CD14-positive monocyte (primary cell): ENCODE results near the gene NARF. TPM values are rescaled to one million over a fixed set of nuclear protein-coding genes. Genes with fewer than 3 reads are reported as not detected.
A peak's percentile ranks its signal among the peaks of the same experiment; 100 is the strongest.

Experiments used
- DNase-seq, 3 donors: peaks; one replicate each; pipeline ENCODE4 v3.0.0-alpha.2; 2011 to 2022
- H2AFZ ChIP-seq: 2 replicates; pipeline ENCODE4 v1.6.0; 2012; ENCODE audit warnings: mild to moderate bottlenecking, low read depth, low read length, inconsistent platforms; ENCODE audit not compliant: insufficient read depth, poor library complexity, severe bottlenecking
- H3K27ac ChIP-seq, 2 donors: 1 replicate in 1 of 2; 2 replicates in 1 of 2; pipeline ENCODE4 v1.5.1; 2012 to 2013; ENCODE audit warnings: low read length in 2 of 2, control low read depth in 1 of 2, inconsistent platforms in 1 of 2, low read depth in 1 of 2, mild to moderate bottlenecking in 1 of 2
- H3K27me3 ChIP-seq, 2 donors: one replicate each; pipeline versions ENCODE4 v1.6.0 to v1.6.1; 2011 to 2013; ENCODE audit warnings: low read length in 2 of 2; ENCODE audit not compliant: control insufficient read depth in 2 of 2, insufficient read depth in 2 of 2
- H3K36me3 ChIP-seq, 2 donors: replicated peaks in 1 of 2; 1 replicate in 1 of 2; 2 replicates in 1 of 2; pipeline versions ENCODE4 v1.5.1 to v1.6.1; 2012 to 2013; ENCODE audit warnings: low read length in 2 of 2, control low read depth in 1 of 2, inconsistent platforms in 1 of 2, mild to moderate bottlenecking in 1 of 2; ENCODE audit not compliant: insufficient read depth in 2 of 2, control insufficient read depth in 1 of 2
- H3K4me1 ChIP-seq, 2 donors: 1 replicate in 1 of 2; 2 replicates in 1 of 2; pipeline versions ENCODE4 v1.5.1 to v1.6.1; 2012 to 2013; ENCODE audit warnings: low read length in 2 of 2, control low read depth in 1 of 2, inconsistent platforms in 1 of 2, mild to moderate bottlenecking in 1 of 2, moderate library complexity in 1 of 2; ENCODE audit not compliant: insufficient read depth in 2 of 2, control insufficient read depth in 1 of 2
- H3K4me2 ChIP-seq: replicated peaks from 2 replicates; pipeline ENCODE3; 2012; ENCODE audit warnings: low read length, moderate library complexity, mild to moderate bottlenecking; ENCODE audit not compliant: poor library complexity, severe bottlenecking; ENCODE audit errors: extremely low read depth
- H3K4me3 ChIP-seq, 3 experiments: fragments of 200-600 bp in 1 of 3; sonication (generic) in 1 of 3; replicated peaks in 1 of 3; 1 replicate in 2 of 3; 2 replicates in 1 of 3; pipeline ENCODE4 v1.5.1; 2011 to 2013; ENCODE audit warnings: low read length in 3 of 3, mild to moderate bottlenecking in 3 of 3, control low read depth in 2 of 3, low read depth in 2 of 3, inconsistent platforms in 1 of 3, moderate library complexity in 1 of 3
- H3K79me2 ChIP-seq: 2 replicates; pipeline ENCODE4 v1.6.0; 2012; ENCODE audit warnings: mild to moderate bottlenecking, control low read depth, inconsistent platforms, low read length, moderate library complexity; ENCODE audit not compliant: insufficient read depth
- H3K9ac ChIP-seq: 2 replicates; pipeline ENCODE4 v1.6.0; 2017; ENCODE audit warnings: low read length, mild to moderate bottlenecking; ENCODE audit not compliant: insufficient read depth, poor library complexity, severe bottlenecking
- H3K9me3 ChIP-seq, 2 donors: replicated peaks in 1 of 2; 1 replicate in 1 of 2; 2 replicates in 1 of 2; pipeline versions ENCODE4 v1.5.1 to v1.6.1; 2012 to 2013; ENCODE audit warnings: low read length in 2 of 2, control low read depth in 1 of 2; ENCODE audit not compliant: control insufficient read depth in 1 of 2, insufficient read depth in 1 of 2
- H4K20me1 ChIP-seq: 2 replicates; pipeline ENCODE4 v1.6.0; 2012; ENCODE audit warnings: mild to moderate bottlenecking, low read length, control low read depth, moderate library complexity; ENCODE audit not compliant: insufficient read depth
- H3K27ac Mint-ChIP-seq, 7 donors: one replicate each; pipeline ENCODE4 v1.8.0; 2020; ENCODE audit warnings: mild to moderate bottlenecking in 7 of 7, mixed read lengths in 7 of 7, moderate library complexity in 6 of 7, inconsistent platforms in 2 of 7
- H3K27me3 Mint-ChIP-seq, 3 donors: one replicate each; pipeline ENCODE4 v1.8.0; 2021 to 2022; ENCODE audit warnings: low read depth in 3 of 3, mild to moderate bottlenecking in 3 of 3, mixed read lengths in 3 of 3, moderate library complexity in 3 of 3, inconsistent platforms in 1 of 3
- H3K36me3 Mint-ChIP-seq, 2 donors: one replicate each; pipeline ENCODE4 v1.8.0; 2020; ENCODE audit warnings: mixed read lengths in 2 of 2, inconsistent platforms in 1 of 2, mild to moderate bottlenecking in 1 of 2
- H3K4me1 Mint-ChIP-seq: one replicate; pipeline ENCODE4 v1.8.0; 2020; ENCODE audit warnings: mild to moderate bottlenecking, mixed read lengths
- H3K4me3 Mint-ChIP-seq, 2 donors: one replicate each; pipeline ENCODE4 v1.8.0; 2020; ENCODE audit warnings: mild to moderate bottlenecking in 2 of 2, mixed read lengths in 2 of 2, moderate library complexity in 1 of 2
- H3K9me3 Mint-ChIP-seq, 7 donors: one replicate each; pipeline ENCODE4 v1.8.0; 2020 to 2022; ENCODE audit warnings: mixed read lengths in 7 of 7, mild to moderate bottlenecking in 6 of 7, moderate library complexity in 6 of 7, inconsistent platforms in 2 of 7
- WGBS: methylation state at CpG from one replicate; pipeline ENCODE4 v1.1.5; 2013; ENCODE audit warnings: missing lambda C conversion rate; ENCODE audit not compliant: insufficient coverage; 5-methylcytosine and 5-hydroxymethylcytosine counted together
- intact Hi-C, 2 donors: fragments of 100-400 bp; cut with micrococcal nuclease; formaldehyde crosslinking; loops; one replicate each; pipeline versions ENCODE4 v1.15.0 to v1.15.1; 2023
- polyA plus RNA-seq, 3 donors: library from polyadenylated mRNA; depleted of rRNA in 1 of 3; unstranded in 2 of 3; stranded (reverse) in 1 of 3; fragments of 300-500 nt in 2 of 3; fragments of >200 nt in 1 of 3; fragmentation: Illumina TruSeq in 2 of 3; gene quantifications; 1 replicate in 2 of 3; 2 replicates in 1 of 3; pipeline ENCODE4 v1.2.3, GENCODE V29; 2012 to 2021
- TF ChIP-seq, protein P1 (sequence below): fragments of 200-600 bp; IDR thresholded peaks from one replicate; pipeline ENCODE4 v1.8.0; 2022; ENCODE audit warnings: antibody characterized with exemption, mild to moderate bottlenecking

Gene NARF
- polyA plus RNA-seq, 3 donors, result 91.2 to 101 (median 100) TPM

DNA sequence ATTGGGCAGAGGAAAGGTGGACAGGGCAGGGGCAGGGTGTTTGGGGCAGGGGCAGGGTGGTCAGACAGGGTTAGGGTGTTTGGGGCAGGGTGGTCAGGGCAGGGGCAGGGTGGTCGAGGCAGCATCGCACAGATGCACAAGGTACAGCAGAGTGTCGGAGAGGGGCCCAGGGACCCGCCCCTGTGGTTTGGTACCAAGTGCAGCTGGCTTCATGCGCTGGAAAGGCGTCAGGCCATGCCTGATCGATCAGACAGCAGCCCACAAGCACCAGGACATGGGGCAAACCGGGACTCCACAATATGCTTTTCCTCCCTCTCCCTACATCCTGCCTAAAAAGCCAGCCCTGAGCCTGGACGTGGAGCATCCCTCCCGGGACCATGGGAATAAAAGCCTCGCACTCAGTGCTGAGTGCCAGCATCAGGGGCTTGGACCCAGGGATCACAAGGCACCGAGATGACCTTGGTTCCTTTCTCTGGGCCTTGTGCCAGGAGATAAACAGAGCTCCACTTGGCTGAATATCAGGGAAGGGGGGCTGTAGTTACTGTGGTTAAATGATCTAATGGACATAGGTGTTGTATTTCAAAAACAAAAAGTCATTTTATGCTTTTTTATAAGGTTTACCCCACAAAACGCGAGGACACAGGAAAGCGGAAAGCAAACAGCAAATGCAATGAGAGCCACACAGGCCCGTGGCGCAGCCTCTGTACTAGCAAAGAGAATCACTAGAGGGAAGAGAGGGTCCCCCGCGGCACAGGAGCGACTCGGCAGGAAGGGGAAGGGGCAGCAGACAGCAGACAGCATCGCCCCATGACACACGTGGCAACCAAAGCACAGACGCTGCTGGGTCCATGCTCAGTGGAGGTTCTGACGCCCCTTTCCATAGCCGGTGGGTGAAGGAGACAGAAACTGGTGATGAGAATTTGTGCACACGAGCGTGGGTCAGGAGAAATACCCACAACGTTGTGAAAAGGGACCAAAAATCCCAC is 45.7 kb upstream of the NARF start:
- Mint-ChIP-seq H3K27me3 (peaks cover 0 to 4% (median 1%) of the 10 kb centered on the region in 3 donors), H3K4me1 (peaks cover 17% of the 10 kb centered on the region), H3K4me3 (no peak overlapping the region), H3K36me3 (peaks cover 22 to 27% of the 10 kb centered on the region in 2 donors), H3K9me3 (no peaks in the 10 kb centered on the region), H3K27ac (peak overlapping the region in 1 of 7 donors; percentile 19)
- 92% methylated on average over 18 of the region's 29 CpGs for WGBS
- H3K79me2 ChIP-seq, result no peaks in the 10 kb centered on the region
- H2AFZ ChIP-seq, result no peak overlapping the region
- H3K4me1 ChIP-seq, result peaks cover 5 to 8% of the 10 kb centered on the region in 2 donors
- H3K36me3 ChIP-seq, result peaks cover 0 to 28% of the 10 kb centered on the region in 2 donors
- H3K9ac ChIP-seq, result no peak overlapping the region
- intact Hi-C loops, result loop anchor here (5.0 kb wide), 1 partner anchor 61 kb away; no protein-coding TSS in a partner anchor
- H3K4me3 ChIP-seq, result no peak overlapping the region
- DNase-seq, result no peak
- H3K9me3 ChIP-seq, result no peaks in the 10 kb centered on the region
- TF ChIP-seq, protein P1, sequence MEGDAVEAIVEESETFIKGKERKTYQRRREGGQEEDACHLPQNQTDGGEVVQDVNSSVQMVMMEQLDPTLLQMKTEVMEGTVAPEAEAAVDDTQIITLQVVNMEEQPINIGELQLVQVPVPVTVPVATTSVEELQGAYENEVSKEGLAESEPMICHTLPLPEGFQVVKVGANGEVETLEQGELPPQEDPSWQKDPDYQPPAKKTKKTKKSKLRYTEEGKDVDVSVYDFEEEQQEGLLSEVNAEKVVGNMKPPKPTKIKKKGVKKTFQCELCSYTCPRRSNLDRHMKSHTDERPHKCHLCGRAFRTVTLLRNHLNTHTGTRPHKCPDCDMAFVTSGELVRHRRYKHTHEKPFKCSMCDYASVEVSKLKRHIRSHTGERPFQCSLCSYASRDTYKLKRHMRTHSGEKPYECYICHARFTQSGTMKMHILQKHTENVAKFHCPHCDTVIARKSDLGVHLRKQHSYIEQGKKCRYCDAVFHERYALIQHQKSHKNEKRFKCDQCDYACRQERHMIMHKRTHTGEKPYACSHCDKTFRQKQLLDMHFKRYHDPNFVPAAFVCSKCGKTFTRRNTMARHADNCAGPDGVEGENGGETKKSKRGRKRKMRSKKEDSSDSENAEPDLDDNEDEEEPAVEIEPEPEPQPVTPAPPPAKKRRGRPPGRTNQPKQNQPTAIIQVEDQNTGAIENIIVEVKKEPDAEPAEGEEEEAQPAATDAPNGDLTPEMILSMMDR, result no peak
- H3K4me2 ChIP-seq, result no peak overlapping the region
- peaks cover 49% of the 10 kb centered on the region for H4K20me1 ChIP-seq
- H3K27ac ChIP-seq, result no peak overlapping the region
- no peaks in the 10 kb centered on the region for H3K27me3 ChIP-seq

DNA sequence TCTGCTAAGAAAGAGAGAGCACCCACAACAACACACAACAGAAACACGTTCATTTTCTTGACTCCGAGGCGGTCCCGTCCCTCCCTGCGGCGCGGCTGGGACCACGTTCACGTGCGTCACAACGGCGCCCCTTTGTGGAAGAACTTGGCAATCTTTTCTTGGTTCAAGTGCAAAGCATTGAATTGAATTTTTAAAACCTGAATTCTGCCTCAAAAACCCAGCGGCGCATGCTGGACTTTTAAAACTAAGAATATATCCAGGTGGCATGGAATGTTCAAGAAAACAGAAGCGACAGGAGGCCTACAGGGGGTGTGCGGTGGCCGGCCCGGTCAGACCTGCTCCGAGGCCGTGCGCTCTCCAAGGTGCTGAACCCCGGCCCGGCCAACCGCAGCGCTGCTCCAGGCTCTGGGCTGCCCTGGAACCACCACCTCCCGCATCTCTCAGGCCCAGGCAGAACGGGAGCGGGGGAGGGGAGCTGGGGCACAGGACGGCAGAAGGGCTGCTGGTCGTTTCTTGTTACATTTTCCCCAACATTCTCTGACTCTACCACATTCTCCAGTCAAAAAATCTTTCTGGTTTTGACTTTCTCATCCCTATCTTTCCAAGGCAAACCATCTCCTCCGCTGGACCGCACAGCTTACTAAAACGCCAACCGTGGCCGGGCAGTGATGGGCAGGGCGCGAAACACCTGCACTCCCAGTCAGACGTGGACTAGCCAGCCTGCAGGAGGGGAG is 43.8 kb upstream of the NARF start:
- intact Hi-C loops, result loop anchor here (5.0 kb wide), 1 partner anchor 62 kb away; no protein-coding TSS in a partner anchor

More for the DNA sequence above, 43.8 kb upstream of the NARF start:
- H3K4me2 ChIP-seq, result peak overlapping the region; percentile 50
- H3K4me3 Mint-ChIP-seq, result peak overlapping the region in 1 of 2 donors; percentile 19
- no peaks in the 10 kb centered on the region for H3K9me3 Mint-ChIP-seq
- peaks cover 0 to 1% (median 1%) of the 10 kb centered on the region in 3 donors for H3K27me3 Mint-ChIP-seq
- H3K36me3 Mint-ChIP-seq, result peaks cover 15 to 16% of the 10 kb centered on the region in 2 donors
- peaks cover 56% of the 10 kb centered on the region for H4K20me1 ChIP-seq
- no peak overlapping the region for H3K4me3 ChIP-seq
- peaks cover 11% of the 10 kb centered on the region for H3K79me2 ChIP-seq
- H3K4me1 Mint-ChIP-seq, result peaks cover 20% of the 10 kb centered on the region
- H3K27me3 ChIP-seq, result no peaks in the 10 kb centered on the region
- H3K9me3 ChIP-seq, result no peaks in the 10 kb centered on the region
- peak; percentile 42 to 51 (median 43) for DNase-seq
- TF ChIP-seq, protein P1, result peak; percentile 78
- no peak overlapping the region for H3K9ac ChIP-seq
- no peak overlapping the region for H2AFZ ChIP-seq
- peaks cover 18 to 21% of the 10 kb centered on the region in 2 donors for H3K4me1 ChIP-seq
- 10% methylated on average over 30 of the region's 38 CpGs for WGBS
- H3K27ac Mint-ChIP-seq, result no peak overlapping the region
- H3K36me3 ChIP-seq, result peaks cover 0 to 11% of the 10 kb centered on the region in 2 donors
- no peak overlapping the region for H3K27ac ChIP-seq
